WTC11 (cell line): Measurements from ENCODE around the gene ZNF740.

Source experiments
- ATF1 ChIP-seq: sonication (generic); formaldehyde crosslinking; IDR thresholded peaks from 2 replicates; pipeline ENCODE4 v1.8.1; 2023; ENCODE audit warnings: mild to moderate bottlenecking, moderate library complexity, missing genetic modification reagents
- FOXP1 ChIP-seq: sonication (generic); formaldehyde crosslinking; IDR thresholded peaks from 2 replicates; pipeline ENCODE4 v1.8.0; 2022; ENCODE audit warnings: missing genetic modification reagents, mild to moderate bottlenecking, moderate library complexity, borderline replicate concordance
- HMGXB4 ChIP-seq: sonication (generic); formaldehyde crosslinking; IDR thresholded peaks from 2 replicates; pipeline ENCODE4 v1.8.1; 2023; ENCODE audit warnings: mild to moderate bottlenecking, moderate library complexity, missing genetic modification reagents
- PREB ChIP-seq: sonication (generic); formaldehyde crosslinking; IDR thresholded peaks from 2 replicates; pipeline ENCODE4 v1.8.1; 2022; ENCODE audit warnings: mild to moderate bottlenecking, missing genetic modification reagents, moderate library complexity, borderline replicate concordance
- SP1 ChIP-seq: sonication (generic); formaldehyde crosslinking; conservative IDR thresholded peaks from 2 replicates; pipeline ENCODE4 v1.8.1; 2022; ENCODE audit warnings: missing genetic modification reagents
- TCF7 ChIP-seq: sonication (generic); formaldehyde crosslinking; IDR thresholded peaks from 2 replicates; pipeline ENCODE4 v1.8.0; 2022; ENCODE audit warnings: mild to moderate bottlenecking, low read depth, missing genetic modification reagents, moderate library complexity
- ZNF263 ChIP-seq: sonication (generic); formaldehyde crosslinking; IDR thresholded peaks from 2 replicates; pipeline ENCODE4 v1.8.1; 2022; ENCODE audit warnings: low read depth, mild to moderate bottlenecking, moderate library complexity, missing genetic modification reagents
- TF ChIP-seq, protein P1 (sequence below): fragments of 200-600 bp; IDR thresholded peaks from 2 replicates; pipeline ENCODE4 v1.8.0; 2022; ENCODE audit warnings: antibody characterized with exemption
- TF ChIP-seq, protein P2 (sequence below): sonication (generic); formaldehyde crosslinking; conservative IDR thresholded peaks from 2 replicates; pipeline ENCODE4 v1.8.1; 2022; ENCODE audit warnings: mild to moderate bottlenecking, missing genetic modification reagents

GRCh38 chr12:53159195-53159839, 21.2 kb upstream of the ZNF740 start:
- TF ChIP-seq TCF7 (CRISPR knock-in tag) (no peak), ATF1 (CRISPR knock-in tag) (no peak), PREB (CRISPR knock-in tag) (no peak), FOXP1 (no peak), SP1 (CRISPR knock-in tag) (0 out of 2 replicates have a peak, but pooled peaks have one; percentile 31), ZNF263 (CRISPR knock-in tag) (no peak), HMGXB4 (CRISPR knock-in tag) (no peak)
- TF ChIP-seq, protein P1, sequence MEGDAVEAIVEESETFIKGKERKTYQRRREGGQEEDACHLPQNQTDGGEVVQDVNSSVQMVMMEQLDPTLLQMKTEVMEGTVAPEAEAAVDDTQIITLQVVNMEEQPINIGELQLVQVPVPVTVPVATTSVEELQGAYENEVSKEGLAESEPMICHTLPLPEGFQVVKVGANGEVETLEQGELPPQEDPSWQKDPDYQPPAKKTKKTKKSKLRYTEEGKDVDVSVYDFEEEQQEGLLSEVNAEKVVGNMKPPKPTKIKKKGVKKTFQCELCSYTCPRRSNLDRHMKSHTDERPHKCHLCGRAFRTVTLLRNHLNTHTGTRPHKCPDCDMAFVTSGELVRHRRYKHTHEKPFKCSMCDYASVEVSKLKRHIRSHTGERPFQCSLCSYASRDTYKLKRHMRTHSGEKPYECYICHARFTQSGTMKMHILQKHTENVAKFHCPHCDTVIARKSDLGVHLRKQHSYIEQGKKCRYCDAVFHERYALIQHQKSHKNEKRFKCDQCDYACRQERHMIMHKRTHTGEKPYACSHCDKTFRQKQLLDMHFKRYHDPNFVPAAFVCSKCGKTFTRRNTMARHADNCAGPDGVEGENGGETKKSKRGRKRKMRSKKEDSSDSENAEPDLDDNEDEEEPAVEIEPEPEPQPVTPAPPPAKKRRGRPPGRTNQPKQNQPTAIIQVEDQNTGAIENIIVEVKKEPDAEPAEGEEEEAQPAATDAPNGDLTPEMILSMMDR, result peak; percentile 97
- TF ChIP-seq, protein P2, sequence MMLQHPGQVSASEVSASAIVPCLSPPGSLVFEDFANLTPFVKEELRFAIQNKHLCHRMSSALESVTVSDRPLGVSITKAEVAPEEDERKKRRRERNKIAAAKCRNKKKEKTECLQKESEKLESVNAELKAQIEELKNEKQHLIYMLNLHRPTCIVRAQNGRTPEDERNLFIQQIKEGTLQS (CRISPR knock-in tag), result peak; percentile 84
